IMR-90 (cell line): ENCODE measurements around the gene NAV2. TPM values are rescaled to one million over a fixed set of nuclear protein-coding genes. Genes with fewer than 3 reads are reported as not detected.
A peak's percentile ranks its signal among the peaks of the same experiment; 100 is the strongest.

Source experiments
- ATAC-seq: fragments of 200-7000 bp; cut with Tn5 transposase; 2 replicates; pipeline ENCODE4 v1.9.1; 2020; ENCODE audit warnings: low read depth, mild to moderate bottlenecking, moderate library complexity
- BruUV-seq: library from RNA; stranded (reverse); fragments of 400-500 nt; replicated peaks from 2 replicates; lab custom pipeline; 2021; lab: Mats Ljungman, UMichigan
- CTCF ChIA-PET: fragments of 300-600 bp; formaldehyde crosslinking; extraction: SDS; loops from one replicate; lab custom pipeline; 2021; ENCODE audit warnings: antibody characterized with exemption; lab: Yijun Ruan, JAX
- POLR2A ChIA-PET: fragments of 300-600 bp; sonication (Branson Sonifier 250); formaldehyde crosslinking; loops from one replicate; lab custom pipeline; 2022; ENCODE audit warnings: antibody characterized with exemption; ENCODE audit not compliant: unreplicated experiment; lab: Charles Lee
- DNase-seq: peaks from one replicate; pipeline ENCODE4 v3.0.0; 2013
- H2AFZ ChIP-seq: replicated peaks from 2 replicates; pipeline ENCODE3; 2013; ENCODE audit warnings: low read length, mild to moderate bottlenecking; ENCODE audit not compliant: poor library complexity
- H2AK5ac ChIP-seq: 2 replicates; pipeline ENCODE4 v1.6.1; 2013; ENCODE audit warnings: low read depth, low read length, inconsistent platforms
- H2AK9ac ChIP-seq: replicated peaks from 2 replicates; pipeline ENCODE3; 2013; ENCODE audit warnings: mild to moderate bottlenecking, low read depth, low read length, moderate library complexity; ENCODE audit not compliant: poor library complexity
- H2BK120ac ChIP-seq: 2 replicates; pipeline ENCODE4 v1.6.1; 2013; ENCODE audit warnings: low read depth, low read length, inconsistent platforms
- H2BK15ac ChIP-seq: 3 replicates; pipeline ENCODE4 v1.6.1; 2013; ENCODE audit warnings: low read depth, low read length, inconsistent platforms
- H2BK20ac ChIP-seq: 2 replicates; pipeline ENCODE4 v1.6.1; 2013; ENCODE audit warnings: low read depth, mild to moderate bottlenecking, inconsistent platforms, low read length, moderate library complexity
- H2BK5ac ChIP-seq: 2 replicates; pipeline ENCODE4 v1.6.1; 2013; ENCODE audit warnings: mild to moderate bottlenecking, low read depth, low read length, inconsistent platforms; ENCODE audit not compliant: poor library complexity, severe bottlenecking
- H3K14ac ChIP-seq: replicated peaks from 2 replicates; pipeline ENCODE4 v1.6.1; 2013; ENCODE audit warnings: low read depth, low read length, inconsistent platforms
- H3K18ac ChIP-seq: 2 replicates; pipeline ENCODE4 v1.6.1; 2013; ENCODE audit warnings: low read depth, low read length, control low read depth
- H3K23ac ChIP-seq: 2 replicates; pipeline ENCODE4 v1.6.1; 2013; ENCODE audit warnings: low read depth, low read length, inconsistent platforms
- H3K27ac ChIP-seq: 2 replicates; pipeline ENCODE4 v1.5.1; 2013; ENCODE audit warnings: mild to moderate bottlenecking, control low read depth, low read length; ENCODE audit not compliant: insufficient read depth
- H3K27me3 ChIP-seq: 2 replicates; pipeline ENCODE4 v1.6.1; 2013; ENCODE audit warnings: low read length; ENCODE audit not compliant: control insufficient read depth, insufficient read depth
- H3K36me3 ChIP-seq: 2 replicates; pipeline ENCODE4 v1.6.1; 2013; ENCODE audit warnings: low read length, mixed read lengths; ENCODE audit not compliant: control insufficient read depth, insufficient read depth
- H3K4ac ChIP-seq: 2 replicates; pipeline ENCODE4 v1.6.1; 2013; ENCODE audit warnings: low read depth, low read length, inconsistent platforms
- H3K4me1 ChIP-seq: 2 replicates; pipeline ENCODE4 v1.6.1; 2013; ENCODE audit warnings: low read length, mixed read lengths; ENCODE audit not compliant: control insufficient read depth, insufficient read depth
- H3K4me2 ChIP-seq: 2 replicates; pipeline ENCODE4 v1.6.1; 2013; ENCODE audit warnings: low read depth, mild to moderate bottlenecking, control low read depth, low read length, moderate library complexity
- H3K4me3 ChIP-seq: 2 replicates; pipeline ENCODE4 v1.5.1; 2013; ENCODE audit warnings: low read depth, mild to moderate bottlenecking, control low read depth, low read length, moderate library complexity; ENCODE audit not compliant: insufficient read depth
- H3K56ac ChIP-seq: 2 replicates; pipeline ENCODE4 v1.6.1; 2013; ENCODE audit warnings: low read length, inconsistent platforms; ENCODE audit not compliant: insufficient read depth; ENCODE audit errors: extremely low read depth
- H3K79me1 ChIP-seq, 2 experiments: 2 replicates each; pipeline ENCODE4 v1.6.1; 2013; ENCODE audit warnings: low read length in 2 of 2, inconsistent platforms in 1 of 2, low read depth in 1 of 2
- H3K9ac ChIP-seq: 2 replicates; pipeline ENCODE4 v1.6.1; 2013; ENCODE audit warnings: low read depth, low read length, control low read depth
- H3K9me1 ChIP-seq: 2 replicates; pipeline ENCODE4 v1.6.1; 2013; ENCODE audit warnings: low read length, inconsistent platforms; ENCODE audit not compliant: insufficient read depth
- H3K9me3 ChIP-seq: 2 replicates; pipeline ENCODE4 v1.6.1; 2013; ENCODE audit warnings: low read length; ENCODE audit not compliant: control insufficient read depth, insufficient read depth
- H4K20me1 ChIP-seq: 2 replicates; pipeline ENCODE4 v1.6.1; 2013; ENCODE audit warnings: low read length, inconsistent platforms; ENCODE audit not compliant: insufficient read depth
- H4K5ac ChIP-seq: 2 replicates; pipeline ENCODE4 v1.6.1; 2013; ENCODE audit warnings: mild to moderate bottlenecking, low read depth, low read length, control low read depth
- H4K8ac ChIP-seq, 2 experiments: 2 replicates each; pipeline ENCODE4 v1.6.1; 2013; ENCODE audit warnings: low read depth in 2 of 2, low read length in 2 of 2, control low read depth in 1 of 2, inconsistent platforms in 1 of 2
- H4K91ac ChIP-seq: 2 replicates; pipeline ENCODE4 v1.6.1; 2013; ENCODE audit warnings: low read depth, low read length, inconsistent platforms; ENCODE audit not compliant: insufficient read depth
- BHLHE40 ChIP-seq: fragments of 150-350 bp; IDR thresholded peaks from 2 replicates; pipeline ENCODE4 v1.6.1; 2016; ENCODE audit warnings: mild to moderate bottlenecking, low read depth, low read length
- CEBPB ChIP-seq: IDR thresholded peaks from 2 replicates; pipeline ENCODE4 v1.6.1; 2012; ENCODE audit warnings: low read depth, low read length, improper control_type of control experiment
- CHD1 ChIP-seq: IDR thresholded peaks from 2 replicates; pipeline ENCODE4 v1.6.1; 2012; ENCODE audit warnings: low read depth, low read length, improper control_type of control experiment
- FOS ChIP-seq: fragments of 150-350 bp; IDR thresholded peaks from 2 replicates; pipeline ENCODE4 v1.6.1; 2016; ENCODE audit warnings: low read depth, low read length
- MAZ ChIP-seq: IDR thresholded peaks from 2 replicates; pipeline ENCODE4 v1.6.1; 2012; ENCODE audit warnings: low read depth, mild to moderate bottlenecking, low read length, improper control_type of control experiment, moderate library complexity, borderline replicate concordance
- POLR2A ChIP-seq: IDR thresholded peaks from 2 replicates; pipeline ENCODE4 v1.6.1; 2012; ENCODE audit warnings: mild to moderate bottlenecking, low read depth, low read length
- RAD21 ChIP-seq: IDR thresholded peaks from 2 replicates; pipeline ENCODE4 v1.6.1; 2012; ENCODE audit warnings: low read length, improper control_type of control experiment
- RCOR1 ChIP-seq: IDR thresholded peaks from 2 replicates; pipeline ENCODE4 v1.6.1; 2012; ENCODE audit warnings: mild to moderate bottlenecking, low read length, improper control_type of control experiment; ENCODE audit not compliant: insufficient replicate concordance
- SMC3 ChIP-seq: fragments of 150-350 bp; IDR thresholded peaks from 2 replicates; pipeline ENCODE4 v1.6.1; 2016; ENCODE audit warnings: low read depth, mild to moderate bottlenecking, antibody characterized with exemption, low read length, moderate library complexity
- WGBS, 2 experiments: methylation state at CpG; one replicate each; pipeline versions ENCODE4 v1.1.5 to v1.1.7; 2013; ENCODE audit warnings: missing lambda C conversion rate in 2 of 2; ENCODE audit not compliant: insufficient read length in 1 of 2; ENCODE audit errors: extremely low coverage in 2 of 2; 5-methylcytosine and 5-hydroxymethylcytosine counted together
- dilution Hi-C: fragments of 300-500 bp; cut with HindIII; formaldehyde crosslinking; loops from one replicate; pipeline ENCODE4 v1.14.3; 2018; ENCODE audit warnings: low sequenced_read_pairs; ENCODE audit not compliant: unreplicated experiment
- in situ Hi-C: fragments of 300-500 bp; cut with MboI; formaldehyde crosslinking; loops from 3 replicates; pipeline ENCODE4 v1.14.3; 2019; ENCODE audit warnings: low sequenced_read_pairs, inconsistent platforms, mixed read lengths
- intact Hi-C: fragments of 100-400 bp; cut with micrococcal nuclease; formaldehyde crosslinking; loops from 2 replicates; pipeline ENCODE4 v1.10.0; 2022
- polyA plus RNA-seq, 3 experiments: library from polyadenylated mRNA; depleted of rRNA; stranded (reverse); fragments of >200 nt; gene quantifications; 2 replicates each; pipeline ENCODE4 v1.2.3, GENCODE V29; 2012; ENCODE audit warnings: low replicate concordance in 1 of 3
- total RNA-seq: library from RNA; depleted of rRNA; stranded (reverse); fragments of >200 nt; gene quantifications from 2 replicates; pipeline ENCODE4 v1.2.3, GENCODE V29; 2012
- TF ChIP-seq, protein P1 (sequence below): conservative IDR thresholded peaks from 2 replicates; pipeline ENCODE4 v1.5.1; 2012; ENCODE audit warnings: mild to moderate bottlenecking, low read depth, low read length, improper control_type of control experiment
- TF ChIP-seq, protein P2 (sequence below): fragments of 150-350 bp; IDR thresholded peaks from 2 replicates; pipeline ENCODE4 v1.6.1; 2016; ENCODE audit warnings: low read depth, mild to moderate bottlenecking, low read length, moderate library complexity, borderline replicate concordance
- TF ChIP-seq, protein P3 (sequence below): fragments of 150-350 bp; IDR thresholded peaks from 2 replicates; pipeline ENCODE4 v1.6.1; 2017; ENCODE audit warnings: mild to moderate bottlenecking, antibody characterized with exemption, low read length, low read depth

Gene NAV2
- total and polyA plus RNA-seq, 2 of the 4 experiments (the other 2 are of a cell fraction): 4.5 to 12.6 TPM

DNA sequence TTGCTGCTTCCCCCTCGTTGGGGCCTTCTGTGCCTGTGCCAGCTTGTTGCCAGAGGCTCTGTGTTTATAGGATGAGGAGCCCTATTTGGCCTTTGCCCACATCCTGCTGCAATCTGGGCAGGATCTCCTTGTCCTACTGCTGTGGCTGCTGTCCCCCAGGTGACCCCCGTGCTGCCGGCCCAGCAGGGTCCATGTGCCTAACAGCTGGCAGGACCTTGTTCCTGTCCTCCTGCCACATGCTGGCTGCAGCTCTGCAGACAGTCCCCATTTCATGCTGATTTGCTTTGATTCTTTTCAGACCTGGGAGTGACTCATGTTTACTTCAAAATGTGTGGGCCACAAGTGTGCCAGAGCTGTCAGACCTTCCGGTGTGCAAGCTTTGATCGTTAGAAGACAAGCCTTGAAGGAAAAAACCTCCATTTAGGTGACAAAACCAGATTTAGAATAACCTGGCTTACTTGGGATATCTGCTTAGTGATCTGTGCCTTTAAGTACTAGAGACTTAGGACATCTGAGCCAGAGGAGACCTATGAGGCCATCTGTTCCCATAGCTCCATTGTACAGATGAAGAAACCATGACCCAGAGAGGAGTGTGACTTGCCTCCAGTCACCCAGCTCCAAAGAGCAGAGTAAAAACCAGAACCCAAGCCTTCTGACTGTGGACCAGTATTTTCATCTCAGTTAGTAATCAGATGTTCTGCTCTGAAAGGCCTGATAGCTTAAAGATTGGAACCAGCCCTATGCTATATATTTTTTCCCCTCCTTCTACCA lies 11.1 kb downstream of the NAV2 start (continued):
- TF ChIP-seq RCOR1 (no peak), SMC3 (0 out of 2 replicates have a peak, but pooled peaks have one; percentile 4), RAD21 (no peak)

DNA sequence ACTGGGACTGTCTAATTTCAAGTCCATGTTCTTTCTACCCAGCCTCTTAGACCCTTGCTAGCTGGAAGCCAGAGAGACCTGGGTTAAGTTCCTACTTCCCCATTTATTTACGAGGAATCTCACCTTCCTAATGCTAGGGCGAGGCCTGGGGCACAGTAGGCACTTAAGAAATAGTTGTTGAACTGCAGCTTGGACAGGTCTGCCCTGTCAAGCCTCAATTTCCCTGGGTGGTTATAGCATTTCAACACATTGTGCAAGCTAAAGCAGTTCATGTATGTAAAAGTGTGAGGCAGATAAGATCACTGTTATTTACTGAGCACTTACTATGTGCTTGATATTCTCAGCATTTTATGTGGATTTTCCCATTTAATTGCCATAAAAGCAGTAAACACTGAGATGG lies 12.1 kb downstream of the NAV2 start:
- DNase-seq: no peak
- intact Hi-C loops: no loop called here
- POLR2A ChIA-PET: no interaction called here
- TF ChIP-seq POLR2A (no peak), FOS (no peak), RCOR1 (no peak), RAD21 (no peak), BHLHE40 (no peak), CHD1 (no peak), CEBPB (no peak), MAZ (no peak), SMC3 (no peak)
- TF ChIP-seq, protein P1, sequence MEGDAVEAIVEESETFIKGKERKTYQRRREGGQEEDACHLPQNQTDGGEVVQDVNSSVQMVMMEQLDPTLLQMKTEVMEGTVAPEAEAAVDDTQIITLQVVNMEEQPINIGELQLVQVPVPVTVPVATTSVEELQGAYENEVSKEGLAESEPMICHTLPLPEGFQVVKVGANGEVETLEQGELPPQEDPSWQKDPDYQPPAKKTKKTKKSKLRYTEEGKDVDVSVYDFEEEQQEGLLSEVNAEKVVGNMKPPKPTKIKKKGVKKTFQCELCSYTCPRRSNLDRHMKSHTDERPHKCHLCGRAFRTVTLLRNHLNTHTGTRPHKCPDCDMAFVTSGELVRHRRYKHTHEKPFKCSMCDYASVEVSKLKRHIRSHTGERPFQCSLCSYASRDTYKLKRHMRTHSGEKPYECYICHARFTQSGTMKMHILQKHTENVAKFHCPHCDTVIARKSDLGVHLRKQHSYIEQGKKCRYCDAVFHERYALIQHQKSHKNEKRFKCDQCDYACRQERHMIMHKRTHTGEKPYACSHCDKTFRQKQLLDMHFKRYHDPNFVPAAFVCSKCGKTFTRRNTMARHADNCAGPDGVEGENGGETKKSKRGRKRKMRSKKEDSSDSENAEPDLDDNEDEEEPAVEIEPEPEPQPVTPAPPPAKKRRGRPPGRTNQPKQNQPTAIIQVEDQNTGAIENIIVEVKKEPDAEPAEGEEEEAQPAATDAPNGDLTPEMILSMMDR: no peak
- TF ChIP-seq, protein P2, sequence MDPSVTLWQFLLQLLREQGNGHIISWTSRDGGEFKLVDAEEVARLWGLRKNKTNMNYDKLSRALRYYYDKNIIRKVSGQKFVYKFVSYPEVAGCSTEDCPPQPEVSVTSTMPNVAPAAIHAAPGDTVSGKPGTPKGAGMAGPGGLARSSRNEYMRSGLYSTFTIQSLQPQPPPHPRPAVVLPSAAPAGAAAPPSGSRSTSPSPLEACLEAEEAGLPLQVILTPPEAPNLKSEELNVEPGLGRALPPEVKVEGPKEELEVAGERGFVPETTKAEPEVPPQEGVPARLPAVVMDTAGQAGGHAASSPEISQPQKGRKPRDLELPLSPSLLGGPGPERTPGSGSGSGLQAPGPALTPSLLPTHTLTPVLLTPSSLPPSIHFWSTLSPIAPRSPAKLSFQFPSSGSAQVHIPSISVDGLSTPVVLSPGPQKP: no peak
- TF ChIP-seq, protein P3, sequence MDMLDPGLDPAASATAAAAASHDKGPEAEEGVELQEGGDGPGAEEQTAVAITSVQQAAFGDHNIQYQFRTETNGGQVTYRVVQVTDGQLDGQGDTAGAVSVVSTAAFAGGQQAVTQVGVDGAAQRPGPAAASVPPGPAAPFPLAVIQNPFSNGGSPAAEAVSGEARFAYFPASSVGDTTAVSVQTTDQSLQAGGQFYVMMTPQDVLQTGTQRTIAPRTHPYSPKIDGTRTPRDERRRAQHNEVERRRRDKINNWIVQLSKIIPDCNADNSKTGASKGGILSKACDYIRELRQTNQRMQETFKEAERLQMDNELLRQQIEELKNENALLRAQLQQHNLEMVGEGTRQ: no peak

More for the DNA sequence above, 12.1 kb downstream of the NAV2 start:
- Histone ChIP-seq H2AFZ (no peak overlapping the region), H2BK15ac (no peak overlapping the region), H3K4me3 (no peak overlapping the region), H3K79me1 (peaks cover 72 to 77% of the 10 kb centered on the region in 2 experiments), H3K9ac (no peak overlapping the region), H4K8ac (no peak overlapping the region), H4K5ac (no peak overlapping the region), H3K4me2 (no peak overlapping the region), H3K4me1 (peaks cover 22% of the 10 kb centered on the region), H3K9me3 (no peaks in the 10 kb centered on the region), H2BK5ac (no peak overlapping the region), H3K27me3 (no peaks in the 10 kb centered on the region), H3K56ac (no peak overlapping the region), H2BK20ac (peak overlapping the region; percentile 12; the same call in 1 of the 2 replicates), H3K18ac (no peak overlapping the region), H2BK120ac (no peak overlapping the region), H3K36me3 (peaks cover 3% of the 10 kb centered on the region; the same call in 1 of the 2 replicates), H2AK9ac (no peak overlapping the region), H4K20me1 (peaks cover 12% of the 10 kb centered on the region), H2AK5ac (no peak overlapping the region), H3K9me1 (peaks cover 26% of the 10 kb centered on the region), H3K23ac (no peak overlapping the region), H3K14ac (no peak overlapping the region), H3K27ac (no peak overlapping the region), H3K4ac (no peak overlapping the region), H4K91ac (no peak overlapping the region)
- dilution Hi-C loops: no loop called here
- WGBS, 2 experiments: no CpG with 5 or more reads among the region's 2 CpGs
- no TSS peak for BruUV-seq
- no peak for ATAC-seq
- CTCF ChIA-PET: interaction anchor here (0.6 to 0.8 kb wide), 2 partner anchors 14 to 124 kb away, joined by 3 read pairs; no protein-coding TSS in a partner anchor
- in situ Hi-C loops: no loop called here
